ENCODE measurements around the gene TGFBRAP1. TPM values are rescaled to one million over a fixed set of nuclear protein-coding genes. Genes with fewer than 3 reads are reported as not detected.

TGFBRAP1 gene
- total and polyA plus RNA-seq, 2 donors = 12.1 to 13.9 TPM

- Histone ChIP-seq H3K27ac (ENCODE audit: low read depth) (no peak overlapping the region), H3K4me1 (ENCODE audit: insufficient read depth) (peaks cover 1% of the 10 kb centered on the region), H3K4me3 (ENCODE audit: low read depth, low read length) (no peak overlapping the region), H3K36me3 (ENCODE audit: insufficient read depth) (no peaks in the 10 kb centered on the region)
- DNase-seq (ENCODE audit: extremely low spot score) = no peak
- 52% methylated on average over 4 of the region's 4 CpGs for WGBS
Observed at GRCh38 chr2:105248316-105249070, 81.0 kb downstream of the TGFBRAP1 start.

- WGBS = 69% methylated on average over 3 of the region's 3 CpGs
- DNase-seq (ENCODE audit: extremely low spot score) = no peak
- H3K27ac ChIP-seq (ENCODE audit: low read depth) = no peak overlapping the region
- no peaks in the 10 kb centered on the region for H3K4me1 ChIP-seq (ENCODE audit: insufficient read depth)
- no peak overlapping the region for H3K4me3 ChIP-seq (ENCODE audit: low read depth, low read length)
- no peaks in the 10 kb centered on the region for H3K36me3 ChIP-seq (ENCODE audit: insufficient read depth)
Observed at GRCh38 chr2:105244451-105244850, 85.1 kb downstream of the TGFBRAP1 start.

GRCh38 chr2:105243961-105244360, 85.6 kb downstream of the TGFBRAP1 start:
- no peaks in the 10 kb centered on the region for H3K4me1 ChIP-seq (ENCODE audit: insufficient read depth)
- no peak overlapping the region for H3K4me3 ChIP-seq (ENCODE audit: low read depth, low read length)
- H3K36me3 ChIP-seq (ENCODE audit: insufficient read depth) = no peaks in the 10 kb centered on the region
- no peak for DNase-seq (ENCODE audit: extremely low spot score)
- no peak overlapping the region for H3K27ac ChIP-seq (ENCODE audit: low read depth)
- WGBS = 55% methylated on average over 5 of the region's 5 CpGs

- DNase-seq (ENCODE audit: extremely low spot score) = no peak
- no peaks in the 10 kb centered on the region for H3K36me3 ChIP-seq (ENCODE audit: insufficient read depth)
- H3K4me1 ChIP-seq (ENCODE audit: insufficient read depth) = no peaks in the 10 kb centered on the region
- WGBS = 97% methylated on average over 50 of the region's 50 CpGs
- H3K4me3 ChIP-seq (ENCODE audit: low read depth, low read length) = no peak overlapping the region
- no peak overlapping the region for H3K27ac ChIP-seq (ENCODE audit: low read depth)
Observed at GRCh38 chr2:105242286-105242993, 87.1 kb downstream of the TGFBRAP1 start.

GRCh38 chr2:105241443-105241842, 88.1 kb downstream of the TGFBRAP1 start, which contains the start of gene GPR45:
TSS of gene GPR45 (plus strand) at chr2:105241743. CDS start at chr2:105241859, 116 bp downstream.
- Histone ChIP-seq H3K4me3 (ENCODE audit: low read depth, low read length) (no peak within 1 kb of the TSS), H3K36me3 (ENCODE audit: insufficient read depth) (no peaks in the 10 kb centered on the region), H3K27ac (ENCODE audit: low read depth) (no peak within 1 kb of the TSS), H3K4me1 (ENCODE audit: insufficient read depth) (no peaks in the 10 kb centered on the region)
- no peak for DNase-seq (ENCODE audit: extremely low spot score)
- WGBS = 85% methylated on average over 10 of the region's 10 CpGs

- H3K36me3 ChIP-seq (ENCODE audit: insufficient read depth) = no peaks in the 10 kb centered on the region
- no peaks in the 10 kb centered on the region for H3K4me1 ChIP-seq (ENCODE audit: insufficient read depth)
- DNase-seq (ENCODE audit: extremely low spot score) = no peak
- no peak overlapping the region for H3K4me3 ChIP-seq (ENCODE audit: low read depth, low read length)
- H3K27ac ChIP-seq (ENCODE audit: low read depth) = no peak overlapping the region
- 78% methylated on average over 2 of the region's 2 CpGs for WGBS
Observed at GRCh38 chr2:105239924-105240323, 89.6 kb downstream of the TGFBRAP1 start.

- DNase-seq (ENCODE audit: extremely low spot score) = no peak
- WGBS = 64% methylated on average over 14 of the region's 14 CpGs
- Histone ChIP-seq H3K4me1 (ENCODE audit: insufficient read depth) (no peaks in the 10 kb centered on the region), H3K27ac (ENCODE audit: low read depth) (no peak overlapping the region), H3K4me3 (ENCODE audit: low read depth, low read length) (no peak overlapping the region), H3K36me3 (ENCODE audit: insufficient read depth) (no peaks in the 10 kb centered on the region)
Observed at GRCh38 chr2:105238664-105239240, 90.8 kb downstream of the TGFBRAP1 start.

GRCh38 chr2:105237045-105237765, 92.3 kb downstream of the TGFBRAP1 start:
- no peak overlapping the region for H3K27ac ChIP-seq (ENCODE audit: low read depth)
- no peak overlapping the region for H3K4me3 ChIP-seq (ENCODE audit: low read depth, low read length)
- no peaks in the 10 kb centered on the region for H3K36me3 ChIP-seq (ENCODE audit: insufficient read depth)
- no peaks in the 10 kb centered on the region for H3K4me1 ChIP-seq (ENCODE audit: insufficient read depth)
- 61% methylated on average over 41 of the region's 41 CpGs for WGBS
- DNase-seq (ENCODE audit: extremely low spot score) = no peak

- H3K27ac ChIP-seq (ENCODE audit: low read depth) = no peak overlapping the region
- 42% methylated on average over 5 of the region's 5 CpGs for WGBS
- H3K36me3 ChIP-seq (ENCODE audit: insufficient read depth) = no peaks in the 10 kb centered on the region
- H3K4me1 ChIP-seq (ENCODE audit: insufficient read depth) = no peaks in the 10 kb centered on the region
- H3K4me3 ChIP-seq (ENCODE audit: low read depth, low read length) = no peak overlapping the region
- DNase-seq (ENCODE audit: extremely low spot score) = no peak
Observed at GRCh38 chr2:105236060-105236424, 93.5 kb downstream of the TGFBRAP1 start.

- no peak overlapping the region for H3K4me3 ChIP-seq (ENCODE audit: low read depth, low read length)
- H3K4me1 ChIP-seq (ENCODE audit: insufficient read depth) = no peaks in the 10 kb centered on the region
- no peaks in the 10 kb centered on the region for H3K36me3 ChIP-seq (ENCODE audit: insufficient read depth)
- H3K27ac ChIP-seq (ENCODE audit: low read depth) = no peak overlapping the region
- peak; percentile 57 for DNase-seq (ENCODE audit: extremely low spot score)
- 16% methylated on average over 12 of the region's 12 CpGs for WGBS
Observed at GRCh38 chr2:105235388-105236059, 94.0 kb downstream of the TGFBRAP1 start.

GRCh38 chr2:105231232-105231619, 98.3 kb downstream of the TGFBRAP1 start:
- Histone ChIP-seq H3K27ac (ENCODE audit: low read depth) (no peak overlapping the region), H3K4me3 (ENCODE audit: low read depth, low read length) (no peak overlapping the region), H3K36me3 (ENCODE audit: insufficient read depth) (no peaks in the 10 kb centered on the region), H3K4me1 (ENCODE audit: insufficient read depth) (no peaks in the 10 kb centered on the region)
- DNase-seq (ENCODE audit: extremely low spot score) = no peak
- WGBS = 38% methylated on average over 3 of the region's 3 CpGs

- H3K27ac ChIP-seq (ENCODE audit: low read depth) = no peak overlapping the region
- WGBS = 73% methylated on average over 9 of the region's 9 CpGs
- H3K4me1 ChIP-seq (ENCODE audit: insufficient read depth) = no peaks in the 10 kb centered on the region
- no peaks in the 10 kb centered on the region for H3K36me3 ChIP-seq (ENCODE audit: insufficient read depth)
- H3K4me3 ChIP-seq (ENCODE audit: low read depth, low read length) = no peak overlapping the region
- DNase-seq (ENCODE audit: extremely low spot score) = no peak
Observed at GRCh38 chr2:105224444-105224843, 105.1 kb downstream of the TGFBRAP1 start.

GRCh38 chr2:105220604-105221003, 108.9 kb downstream of the TGFBRAP1 start:
- no peak for DNase-seq (ENCODE audit: extremely low spot score)
- H3K27ac ChIP-seq (ENCODE audit: low read depth) = no peak overlapping the region
- WGBS = 32% methylated on average over 3 of the region's 3 CpGs
- H3K4me1 ChIP-seq (ENCODE audit: insufficient read depth) = no peaks in the 10 kb centered on the region
- H3K36me3 ChIP-seq (ENCODE audit: insufficient read depth) = no peaks in the 10 kb centered on the region
- no peak overlapping the region for H3K4me3 ChIP-seq (ENCODE audit: low read depth, low read length)

Measured in urinary bladder (tissue), 4 donors.